WTC11 (cell line): ENCODE measurements around the gene MPDZ. TPM values are rescaled to one million over a fixed set of nuclear protein-coding genes. Genes with fewer than 3 reads are reported as not detected.

ENCODE experiments used
- ATAC-seq: fragments of 200-7000 bp; cut with Tn5 transposase; 2 replicates; pipeline ENCODE4 v1.10.0; 2021; ENCODE audit warnings: mild to moderate bottlenecking, moderate library complexity
- CTCF ChIA-PET: fragments of 300-600 bp; sonication (Branson Sonifier 250); formaldehyde crosslinking; loops from one replicate; lab custom pipeline; 2021; ENCODE audit warnings: antibody characterized with exemption; lab: Charles Lee
- POLR2A ChIA-PET: fragments of 350-600 bp; sonication (Branson Sonifier 250); formaldehyde crosslinking; loops from one replicate; lab custom pipeline; 2021; ENCODE audit warnings: antibody characterized with exemption; lab: Charles Lee
- DNase-seq: peaks from one replicate; pipeline ENCODE4 v3.0.0; 2021; ENCODE audit warnings: low spot score
- H3K27ac Mint-ChIP-seq: 2 replicates; pipeline ENCODE4 v1.8.0; 2021; ENCODE audit warnings: mixed read lengths
- H3K27me3 Mint-ChIP-seq: 2 replicates; pipeline ENCODE4 v1.8.0; 2021; ENCODE audit warnings: low read depth, mild to moderate bottlenecking, moderate library complexity, mixed read lengths
- H3K36me3 Mint-ChIP-seq: 2 replicates; pipeline ENCODE4 v1.8.0; 2021; ENCODE audit warnings: mixed read lengths
- H3K4me1 Mint-ChIP-seq: 2 replicates; pipeline ENCODE4 v1.8.0; 2022; ENCODE audit warnings: mixed read lengths
- H3K4me3 Mint-ChIP-seq: 2 replicates; pipeline ENCODE4 v1.8.0; 2021; ENCODE audit warnings: mild to moderate bottlenecking, moderate library complexity, mixed read lengths
- H3K9me3 Mint-ChIP-seq: 2 replicates; pipeline ENCODE4 v1.8.0; 2021; ENCODE audit warnings: mixed read lengths
- ATF1 ChIP-seq: sonication (generic); formaldehyde crosslinking; IDR thresholded peaks from 2 replicates; pipeline ENCODE4 v1.8.1; 2023; ENCODE audit warnings: mild to moderate bottlenecking, moderate library complexity, missing genetic modification reagents
- FOXK1 ChIP-seq: sonication (generic); formaldehyde crosslinking; IDR thresholded peaks from 2 replicates; pipeline ENCODE4 v1.8.0; 2022; ENCODE audit warnings: mild to moderate bottlenecking, moderate library complexity, missing genetic modification reagents
- GTF2I ChIP-seq: fragments of 250-450 bp; sonication (Bioruptor Pico); conservative IDR thresholded peaks from 2 replicates; pipeline ENCODE4 v1.4.0; 2021; ENCODE audit warnings: mild to moderate bottlenecking
- MXD4 ChIP-seq: fragments of 250-450 bp; sonication (Bioruptor Pico); IDR thresholded peaks from 2 replicates; pipeline ENCODE4 v1.8.0; 2021; ENCODE audit warnings: mild to moderate bottlenecking, moderate library complexity, borderline replicate concordance
- NR2C2 ChIP-seq: sonication (generic); formaldehyde crosslinking; IDR thresholded peaks from 2 replicates; pipeline ENCODE4 v1.8.0; 2022; ENCODE audit warnings: mild to moderate bottlenecking, missing genetic modification reagents
- ZBTB21 ChIP-seq: sonication (generic); formaldehyde crosslinking; IDR thresholded peaks from 2 replicates; pipeline ENCODE4 v1.8.1; 2023; ENCODE audit warnings: mild to moderate bottlenecking, missing genetic modification reagents, borderline replicate concordance
- ZNF396 ChIP-seq: fragments of 250-450 bp; sonication (Bioruptor Pico); IDR thresholded peaks from 2 replicates; pipeline ENCODE4 v1.8.0; 2021; ENCODE audit warnings: mild to moderate bottlenecking, moderate library complexity, borderline replicate concordance
- ZNF423 ChIP-seq: fragments of 250-450 bp; sonication (Bioruptor Pico); IDR thresholded peaks from 2 replicates; pipeline ENCODE4 v2.1.2; 2022; ENCODE audit warnings: mild to moderate bottlenecking, moderate library complexity
- total RNA-seq: library from RNA; stranded (reverse); gene quantifications from 3 replicates; pipeline ENCODE4 v1.2.3, GENCODE V29; 2021
- TF ChIP-seq, protein P1 (sequence below): fragments of 250-450 bp; sonication (Bioruptor Pico); conservative IDR thresholded peaks from 2 replicates; pipeline ENCODE4 v1.9.0; 2021; ENCODE audit warnings: mild to moderate bottlenecking
- TF ChIP-seq, protein P2 (sequence below): sonication (generic); formaldehyde crosslinking; IDR thresholded peaks from 2 replicates; pipeline ENCODE4 v1.8.0; 2023; ENCODE audit warnings: mild to moderate bottlenecking, missing genetic modification reagents
- TF ChIP-seq, protein P3 (sequence below): fragments of 250-450 bp; sonication (Bioruptor Pico); IDR thresholded peaks from 2 replicates; pipeline ENCODE4 v1.9.0; 2021; ENCODE audit warnings: mild to moderate bottlenecking
- TF ChIP-seq, protein P4 (sequence below): sonication (generic); formaldehyde crosslinking; IDR thresholded peaks from 2 replicates; pipeline ENCODE4 v1.8.0; 2023; ENCODE audit warnings: missing genetic modification reagents, mild to moderate bottlenecking, borderline replicate concordance
- TF ChIP-seq, protein P5 (sequence below): sonication (generic); formaldehyde crosslinking; IDR thresholded peaks from 2 replicates; pipeline ENCODE4 v1.8.0; 2022; ENCODE audit warnings: mild to moderate bottlenecking, missing genetic modification reagents
- TF ChIP-seq, protein P6 (sequence below): sonication (generic); formaldehyde crosslinking; IDR thresholded peaks from 2 replicates; pipeline ENCODE4 v1.8.1; 2023; ENCODE audit warnings: mild to moderate bottlenecking, missing genetic modification reagents

MPDZ gene
- total RNA-seq, 1 experiment from 2014 or later: 38.5 TPM

DNA sequence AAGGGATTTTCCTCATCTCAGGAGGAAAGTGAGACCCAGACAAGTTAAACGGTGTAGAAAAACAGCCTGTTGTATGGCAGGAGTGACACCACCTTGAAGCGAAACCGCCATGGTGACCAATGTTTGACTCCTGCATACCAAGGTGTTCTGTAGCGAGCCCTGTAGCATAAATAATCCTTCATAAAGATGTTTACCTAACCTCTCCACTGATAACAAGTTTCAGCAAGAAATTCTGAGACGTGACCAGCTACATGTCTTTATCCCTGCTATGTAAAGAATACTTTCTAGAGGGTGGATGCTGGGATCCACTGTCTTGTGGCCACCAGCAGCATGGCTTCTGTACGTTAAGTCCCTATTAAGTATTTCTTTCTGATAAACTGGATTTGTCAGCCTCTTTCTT is 148.1 kb downstream of the MPDZ start (continued):
- TF ChIP-seq ZNF423 (CRISPR knock-in tag): no peak

DNA sequence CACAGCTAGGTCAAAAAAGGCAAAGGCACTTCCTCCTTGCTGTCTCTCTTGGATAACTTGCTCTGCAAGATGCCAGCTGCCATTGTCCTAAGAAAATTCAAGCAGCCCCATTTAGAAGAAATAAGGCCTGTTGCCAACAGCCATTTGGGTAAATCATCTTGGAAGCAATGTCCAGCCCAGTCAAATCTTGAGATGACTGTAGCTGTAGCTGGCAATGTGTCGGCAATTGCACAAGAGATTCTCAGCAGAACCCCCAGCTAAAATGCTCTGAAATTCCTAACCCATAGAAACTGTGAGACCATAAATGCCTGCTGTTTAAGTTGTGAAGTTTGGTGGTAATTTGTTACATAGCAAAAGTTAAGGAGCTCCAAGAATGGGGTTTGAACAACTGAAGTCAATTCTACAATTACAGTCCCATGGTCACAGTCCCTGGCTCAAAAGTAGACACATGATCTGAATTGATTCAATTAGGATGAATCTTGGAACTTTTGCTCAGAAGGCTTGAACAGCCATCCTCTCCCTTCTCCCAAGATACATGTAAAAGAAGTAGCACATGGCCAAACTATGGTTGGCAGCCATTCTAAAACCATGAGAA is 151.1 kb downstream of the MPDZ start:
- no peaks in the 10 kb centered on the region for H3K27me3 Mint-ChIP-seq
- POLR2A ChIA-PET: no interaction called here
- H3K4me1 Mint-ChIP-seq: peaks cover 8% of the 10 kb centered on the region
- DNase-seq (no peak), ATAC-seq (no peak)
- H3K9me3 Mint-ChIP-seq: no peaks in the 10 kb centered on the region
- CTCF ChIA-PET: no interaction called here
- TF ChIP-seq FOXK1 (no peak), GTF2I (no peak), NR2C2 (CRISPR knock-in tag) (no peak)
- TF ChIP-seq, protein P1, sequence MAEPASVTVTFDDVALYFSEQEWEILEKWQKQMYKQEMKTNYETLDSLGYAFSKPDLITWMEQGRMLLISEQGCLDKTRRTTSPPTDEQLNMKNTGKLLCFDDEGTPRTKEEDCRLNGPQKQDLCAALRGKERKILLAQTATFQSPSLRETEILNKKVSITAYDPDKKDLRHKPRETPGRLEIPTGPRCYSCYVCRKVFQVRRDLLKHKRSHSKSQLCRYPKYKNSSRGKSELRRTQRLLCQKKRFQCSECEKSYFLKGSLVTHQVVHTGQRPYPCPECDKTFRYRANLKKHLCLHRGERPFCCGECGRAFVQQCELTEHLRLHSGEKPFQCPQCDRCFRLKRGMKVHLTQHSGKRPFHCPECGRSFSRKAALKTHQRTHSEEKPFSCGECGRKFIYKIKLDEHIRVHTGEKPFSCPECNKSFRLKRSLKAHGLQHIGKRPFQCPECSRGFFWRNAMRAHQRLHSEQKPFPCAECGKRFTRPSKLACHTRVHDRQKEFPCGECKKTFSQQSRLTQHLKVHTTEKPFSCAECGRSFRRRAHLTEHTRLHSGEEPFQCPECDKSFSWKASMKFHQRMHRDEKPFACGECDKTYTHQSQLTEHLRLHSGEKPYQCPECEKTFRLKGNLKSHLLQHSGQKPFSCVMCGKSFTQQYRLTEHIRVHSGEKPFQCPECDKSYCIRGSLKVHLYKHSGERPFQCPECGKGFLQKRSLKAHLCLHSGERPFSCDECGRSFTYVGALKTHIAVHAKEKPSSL (CRISPR knock-in tag): no peak
- TF ChIP-seq, protein P2, sequence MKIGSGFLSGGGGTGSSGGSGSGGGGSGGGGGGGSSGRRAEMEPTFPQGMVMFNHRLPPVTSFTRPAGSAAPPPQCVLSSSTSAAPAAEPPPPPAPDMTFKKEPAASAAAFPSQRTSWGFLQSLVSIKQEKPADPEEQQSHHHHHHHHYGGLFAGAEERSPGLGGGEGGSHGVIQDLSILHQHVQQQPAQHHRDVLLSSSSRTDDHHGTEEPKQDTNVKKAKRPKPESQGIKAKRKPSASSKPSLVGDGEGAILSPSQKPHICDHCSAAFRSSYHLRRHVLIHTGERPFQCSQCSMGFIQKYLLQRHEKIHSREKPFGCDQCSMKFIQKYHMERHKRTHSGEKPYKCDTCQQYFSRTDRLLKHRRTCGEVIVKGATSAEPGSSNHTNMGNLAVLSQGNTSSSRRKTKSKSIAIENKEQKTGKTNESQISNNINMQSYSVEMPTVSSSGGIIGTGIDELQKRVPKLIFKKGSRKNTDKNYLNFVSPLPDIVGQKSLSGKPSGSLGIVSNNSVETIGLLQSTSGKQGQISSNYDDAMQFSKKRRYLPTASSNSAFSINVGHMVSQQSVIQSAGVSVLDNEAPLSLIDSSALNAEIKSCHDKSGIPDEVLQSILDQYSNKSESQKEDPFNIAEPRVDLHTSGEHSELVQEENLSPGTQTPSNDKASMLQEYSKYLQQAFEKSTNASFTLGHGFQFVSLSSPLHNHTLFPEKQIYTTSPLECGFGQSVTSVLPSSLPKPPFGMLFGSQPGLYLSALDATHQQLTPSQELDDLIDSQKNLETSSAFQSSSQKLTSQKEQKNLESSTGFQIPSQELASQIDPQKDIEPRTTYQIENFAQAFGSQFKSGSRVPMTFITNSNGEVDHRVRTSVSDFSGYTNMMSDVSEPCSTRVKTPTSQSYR (CRISPR knock-in tag): no peak
- TF ChIP-seq, protein P3, sequence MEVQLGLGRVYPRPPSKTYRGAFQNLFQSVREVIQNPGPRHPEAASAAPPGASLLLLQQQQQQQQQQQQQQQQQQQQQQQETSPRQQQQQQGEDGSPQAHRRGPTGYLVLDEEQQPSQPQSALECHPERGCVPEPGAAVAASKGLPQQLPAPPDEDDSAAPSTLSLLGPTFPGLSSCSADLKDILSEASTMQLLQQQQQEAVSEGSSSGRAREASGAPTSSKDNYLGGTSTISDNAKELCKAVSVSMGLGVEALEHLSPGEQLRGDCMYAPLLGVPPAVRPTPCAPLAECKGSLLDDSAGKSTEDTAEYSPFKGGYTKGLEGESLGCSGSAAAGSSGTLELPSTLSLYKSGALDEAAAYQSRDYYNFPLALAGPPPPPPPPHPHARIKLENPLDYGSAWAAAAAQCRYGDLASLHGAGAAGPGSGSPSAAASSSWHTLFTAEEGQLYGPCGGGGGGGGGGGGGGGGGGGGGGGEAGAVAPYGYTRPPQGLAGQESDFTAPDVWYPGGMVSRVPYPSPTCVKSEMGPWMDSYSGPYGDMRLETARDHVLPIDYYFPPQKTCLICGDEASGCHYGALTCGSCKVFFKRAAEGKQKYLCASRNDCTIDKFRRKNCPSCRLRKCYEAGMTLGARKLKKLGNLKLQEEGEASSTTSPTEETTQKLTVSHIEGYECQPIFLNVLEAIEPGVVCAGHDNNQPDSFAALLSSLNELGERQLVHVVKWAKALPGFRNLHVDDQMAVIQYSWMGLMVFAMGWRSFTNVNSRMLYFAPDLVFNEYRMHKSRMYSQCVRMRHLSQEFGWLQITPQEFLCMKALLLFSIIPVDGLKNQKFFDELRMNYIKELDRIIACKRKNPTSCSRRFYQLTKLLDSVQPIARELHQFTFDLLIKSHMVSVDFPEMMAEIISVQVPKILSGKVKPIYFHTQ (CRISPR knock-in tag): no peak
- H3K36me3 Mint-ChIP-seq: peaks cover 28% of the 10 kb centered on the region
- no peak overlapping the region for H3K4me3 Mint-ChIP-seq
- H3K27ac Mint-ChIP-seq: no peak overlapping the region

DNA sequence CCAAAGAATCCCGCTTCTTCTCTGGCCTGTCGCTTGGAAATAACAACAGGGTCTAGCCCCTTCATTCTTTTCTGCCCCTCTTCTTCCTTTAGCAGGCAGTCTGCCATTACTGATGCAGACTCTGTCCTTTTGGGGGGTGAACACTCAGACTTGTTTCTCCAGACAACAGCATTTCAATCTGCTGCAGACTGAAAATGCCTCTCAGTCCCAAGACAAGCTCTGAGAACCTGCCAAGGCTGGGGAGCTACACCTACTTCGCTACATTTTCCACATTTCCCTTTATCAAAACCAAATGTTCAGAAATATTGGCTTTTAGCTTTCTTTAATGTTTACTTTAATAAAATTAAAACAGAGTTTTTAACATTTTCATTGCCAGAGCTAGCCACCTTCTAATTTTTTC is 152.4 kb downstream of the MPDZ start:
- ChIA-PET CTCF (no interaction called here), POLR2A (no interaction called here)
- Mint-ChIP-seq H3K27me3 (no peaks in the 10 kb centered on the region), H3K4me1 (peaks cover 6% of the 10 kb centered on the region), H3K4me3 (no peak overlapping the region), H3K27ac (no peak overlapping the region), H3K9me3 (no peaks in the 10 kb centered on the region), H3K36me3 (peaks cover 27% of the 10 kb centered on the region)
- DNase-seq (no peak), ATAC-seq (no peak)
- TF ChIP-seq, protein P3 (CRISPR knock-in tag): no peak
- no peak for TF ChIP-seq ATF1
- TF ChIP-seq, protein P4, sequence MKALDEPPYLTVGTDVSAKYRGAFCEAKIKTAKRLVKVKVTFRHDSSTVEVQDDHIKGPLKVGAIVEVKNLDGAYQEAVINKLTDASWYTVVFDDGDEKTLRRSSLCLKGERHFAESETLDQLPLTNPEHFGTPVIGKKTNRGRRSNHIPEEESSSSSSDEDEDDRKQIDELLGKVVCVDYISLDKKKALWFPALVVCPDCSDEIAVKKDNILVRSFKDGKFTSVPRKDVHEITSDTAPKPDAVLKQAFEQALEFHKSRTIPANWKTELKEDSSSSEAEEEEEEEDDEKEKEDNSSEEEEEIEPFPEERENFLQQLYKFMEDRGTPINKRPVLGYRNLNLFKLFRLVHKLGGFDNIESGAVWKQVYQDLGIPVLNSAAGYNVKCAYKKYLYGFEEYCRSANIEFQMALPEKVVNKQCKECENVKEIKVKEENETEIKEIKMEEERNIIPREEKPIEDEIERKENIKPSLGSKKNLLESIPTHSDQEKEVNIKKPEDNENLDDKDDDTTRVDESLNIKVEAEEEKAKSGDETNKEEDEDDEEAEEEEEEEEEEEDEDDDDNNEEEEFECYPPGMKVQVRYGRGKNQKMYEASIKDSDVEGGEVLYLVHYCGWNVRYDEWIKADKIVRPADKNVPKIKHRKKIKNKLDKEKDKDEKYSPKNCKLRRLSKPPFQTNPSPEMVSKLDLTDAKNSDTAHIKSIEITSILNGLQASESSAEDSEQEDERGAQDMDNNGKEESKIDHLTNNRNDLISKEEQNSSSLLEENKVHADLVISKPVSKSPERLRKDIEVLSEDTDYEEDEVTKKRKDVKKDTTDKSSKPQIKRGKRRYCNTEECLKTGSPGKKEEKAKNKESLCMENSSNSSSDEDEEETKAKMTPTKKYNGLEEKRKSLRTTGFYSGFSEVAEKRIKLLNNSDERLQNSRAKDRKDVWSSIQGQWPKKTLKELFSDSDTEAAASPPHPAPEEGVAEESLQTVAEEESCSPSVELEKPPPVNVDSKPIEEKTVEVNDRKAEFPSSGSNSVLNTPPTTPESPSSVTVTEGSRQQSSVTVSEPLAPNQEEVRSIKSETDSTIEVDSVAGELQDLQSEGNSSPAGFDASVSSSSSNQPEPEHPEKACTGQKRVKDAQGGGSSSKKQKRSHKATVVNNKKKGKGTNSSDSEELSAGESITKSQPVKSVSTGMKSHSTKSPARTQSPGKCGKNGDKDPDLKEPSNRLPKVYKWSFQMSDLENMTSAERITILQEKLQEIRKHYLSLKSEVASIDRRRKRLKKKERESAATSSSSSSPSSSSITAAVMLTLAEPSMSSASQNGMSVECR (CRISPR knock-in tag): no peak
- TF ChIP-seq MXD4 (CRISPR knock-in tag): no peak
- TF ChIP-seq, protein P5, sequence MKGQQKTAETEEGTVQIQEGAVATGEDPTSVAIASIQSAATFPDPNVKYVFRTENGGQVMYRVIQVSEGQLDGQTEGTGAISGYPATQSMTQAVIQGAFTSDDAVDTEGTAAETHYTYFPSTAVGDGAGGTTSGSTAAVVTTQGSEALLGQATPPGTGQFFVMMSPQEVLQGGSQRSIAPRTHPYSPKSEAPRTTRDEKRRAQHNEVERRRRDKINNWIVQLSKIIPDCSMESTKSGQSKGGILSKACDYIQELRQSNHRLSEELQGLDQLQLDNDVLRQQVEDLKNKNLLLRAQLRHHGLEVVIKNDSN (CRISPR knock-in tag): no peak
- no peak for TF ChIP-seq ZNF423 (CRISPR knock-in tag)
- no peak for TF ChIP-seq ZNF396 (CRISPR knock-in tag)
- TF ChIP-seq ZBTB21 (CRISPR knock-in tag): no peak
- TF ChIP-seq, protein P6, sequence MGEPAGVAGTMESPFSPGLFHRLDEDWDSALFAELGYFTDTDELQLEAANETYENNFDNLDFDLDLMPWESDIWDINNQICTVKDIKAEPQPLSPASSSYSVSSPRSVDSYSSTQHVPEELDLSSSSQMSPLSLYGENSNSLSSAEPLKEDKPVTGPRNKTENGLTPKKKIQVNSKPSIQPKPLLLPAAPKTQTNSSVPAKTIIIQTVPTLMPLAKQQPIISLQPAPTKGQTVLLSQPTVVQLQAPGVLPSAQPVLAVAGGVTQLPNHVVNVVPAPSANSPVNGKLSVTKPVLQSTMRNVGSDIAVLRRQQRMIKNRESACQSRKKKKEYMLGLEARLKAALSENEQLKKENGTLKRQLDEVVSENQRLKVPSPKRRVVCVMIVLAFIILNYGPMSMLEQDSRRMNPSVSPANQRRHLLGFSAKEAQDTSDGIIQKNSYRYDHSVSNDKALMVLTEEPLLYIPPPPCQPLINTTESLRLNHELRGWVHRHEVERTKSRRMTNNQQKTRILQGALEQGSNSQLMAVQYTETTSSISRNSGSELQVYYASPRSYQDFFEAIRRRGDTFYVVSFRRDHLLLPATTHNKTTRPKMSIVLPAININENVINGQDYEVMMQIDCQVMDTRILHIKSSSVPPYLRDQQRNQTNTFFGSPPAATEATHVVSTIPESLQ (CRISPR knock-in tag): no peak
